GM21717 (cell line): ENCODE measurements around the gene DNAJC19.

Source experiments
- ATAC-seq: cut with Tn5 transposase; IDR thresholded peaks from one replicate; pipeline ENCODE4 v1.9.1; 2021; ENCODE audit warnings: mild to moderate bottlenecking, moderate library complexity; ENCODE audit not compliant: unreplicated experiment

The DNAJC19 gene

GRCh38 chr3:180961552-180961951 lies 28.0 kb downstream of the DNAJC19 start:
- no peak for ATAC-seq

DNA sequence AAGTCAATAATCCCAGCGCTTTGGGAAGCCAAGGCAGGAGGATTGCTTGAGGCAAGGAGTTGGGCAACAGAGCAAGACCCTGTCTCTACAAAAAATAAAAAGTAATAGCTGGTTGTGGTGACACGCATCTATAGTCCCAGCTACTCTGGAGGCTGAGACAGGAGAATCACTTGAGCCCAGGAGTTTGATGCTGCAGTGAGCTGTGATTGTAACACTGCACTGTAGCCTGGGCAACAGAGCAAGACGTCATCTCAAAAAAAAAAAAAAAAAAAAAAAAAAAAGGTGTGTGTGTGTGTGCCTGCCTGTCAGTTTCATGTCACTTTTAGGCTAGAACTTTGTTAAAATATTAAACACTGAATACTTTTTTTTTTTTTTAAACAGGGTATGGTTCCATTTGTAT lies 28.4 kb downstream of the DNAJC19 start:
- ATAC-seq: no peak

GRCh38 chr3:180959691-180960090 lies 29.8 kb downstream of the DNAJC19 start:
- peak; percentile 46 for ATAC-seq

DNA sequence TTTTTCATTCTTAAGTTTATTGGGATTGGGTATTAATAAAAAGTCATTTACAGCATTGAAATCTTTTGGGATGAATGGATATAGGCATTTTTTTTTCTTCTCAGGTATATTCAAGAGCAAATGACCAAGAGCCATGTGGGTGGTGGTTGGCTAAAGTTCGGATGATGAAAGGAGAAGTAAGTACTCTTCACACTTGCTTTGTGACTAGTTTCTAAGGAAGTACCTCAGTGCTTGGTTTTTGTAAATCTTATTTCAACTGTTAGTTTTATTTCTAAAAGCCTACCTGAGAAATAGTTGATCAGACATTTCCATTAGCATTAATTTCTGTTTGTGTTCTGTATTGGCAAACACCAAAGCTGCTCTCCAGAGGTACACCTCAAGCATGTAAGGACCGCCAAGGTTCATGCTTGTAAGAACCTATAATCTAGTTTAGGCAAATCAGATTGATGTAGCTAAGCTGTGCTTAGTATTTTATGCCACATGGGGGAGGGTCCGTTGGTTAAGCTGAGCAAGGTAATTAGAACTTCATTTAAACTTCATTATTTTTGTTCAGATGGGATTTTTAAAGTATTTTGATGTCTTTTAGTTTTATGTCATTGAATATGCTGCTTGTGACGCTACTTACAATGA lies 41.7 kb downstream of the DNAJC19 start:
- peak; percentile 90 for ATAC-seq

DNA sequence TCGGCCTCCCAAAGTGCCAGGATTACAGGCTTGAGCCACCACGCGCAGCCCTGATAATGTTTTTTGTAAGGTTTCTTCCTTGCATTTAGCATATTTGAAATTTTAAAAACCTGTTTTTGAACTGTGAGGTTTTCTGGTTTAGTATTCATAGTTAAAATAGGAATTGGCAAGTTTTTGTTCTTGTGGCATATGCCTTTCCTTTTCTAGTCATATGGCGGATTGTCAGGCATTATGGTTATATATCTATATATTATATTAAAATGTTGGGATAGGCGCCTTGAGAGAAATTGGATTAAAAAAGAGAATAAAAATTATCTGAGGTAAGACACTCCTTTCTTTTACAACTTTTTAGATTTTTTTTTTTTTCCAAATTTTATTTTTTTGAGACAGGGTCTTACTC lies 48.7 kb downstream of the DNAJC19 start:
- ATAC-seq: no peak

DNA sequence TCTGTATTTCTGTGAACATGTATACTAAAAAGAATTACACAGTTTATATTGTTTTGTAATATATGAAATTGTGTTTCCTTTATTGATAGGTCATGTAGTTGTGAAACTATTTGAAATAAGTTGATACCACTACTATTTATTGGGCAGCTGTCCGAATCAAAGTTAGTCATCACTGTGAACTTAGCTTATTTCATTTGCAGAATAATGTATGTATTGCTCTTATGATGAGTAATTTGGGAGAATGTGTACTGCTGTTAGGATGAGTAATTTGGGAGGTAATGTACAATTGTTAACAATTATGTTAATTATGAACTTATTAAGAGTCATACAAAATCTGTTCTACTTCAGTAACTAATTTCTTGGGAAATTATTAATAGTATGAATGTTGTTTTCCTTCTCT lies 54.9 kb downstream of the DNAJC19 start:
- ATAC-seq: no peak
